H1 (cell line): ENCODE measurements around the gene IARS2. TPM values are rescaled to one million over a fixed set of nuclear protein-coding genes. Genes with fewer than 3 reads are reported as not detected.
"Not testable (repeated sequence)": the region's sequence is repeated elsewhere in the genome, so short reads cannot be mapped to it uniquely, and the experiment has no call there.

Experiments used
- CTCF ChIA-PET: fragments of 300-600 bp; sonication (Branson Sonifier 250); formaldehyde crosslinking; loops from one replicate; lab custom pipeline; 2021; ENCODE audit not compliant: partially characterized antibody; lab: Charles Lee
- POLR2A ChIA-PET: fragments of 300-600 bp; sonication (Branson Sonifier 250); formaldehyde crosslinking; loops from one replicate; lab custom pipeline; 2021; ENCODE audit warnings: inconsistent platforms; ENCODE audit not compliant: partially characterized antibody; lab: Charles Lee
- DNase-seq, 2 experiments: peaks; one replicate each; pipeline versions ENCODE4 v3.0.0 to v3.0.0-alpha.2; 2010 to 2022; ENCODE audit warnings: low spot score in 2 of 2, low read depth in 1 of 2, mixed read lengths in 1 of 2
- FAIRE-seq: peaks from 2 replicates; lab custom pipeline; 2011; peaks lifted over from hg19 to GRCh38; lab: Jason Lieb, UNC
- H2AFZ ChIP-seq: 2 replicates; pipeline ENCODE4 v1.8.1; 2012; ENCODE audit warnings: low read length, inconsistent platforms
- H2AK5ac ChIP-seq: 2 replicates; pipeline ENCODE4 v1.6.1; 2013; ENCODE audit warnings: low read depth, low read length
- H2BK120ac ChIP-seq: replicated peaks from 2 replicates; pipeline ENCODE3; 2013; ENCODE audit warnings: low read depth, low read length, inconsistent platforms
- H2BK12ac ChIP-seq: 2 replicates; pipeline ENCODE4 v1.6.1; 2013; ENCODE audit warnings: low read depth, low read length
- H2BK15ac ChIP-seq: 2 replicates; pipeline ENCODE4 v1.6.1; 2013; ENCODE audit warnings: low read length
- H2BK20ac ChIP-seq: 2 replicates; pipeline ENCODE4 v1.6.1; 2013; ENCODE audit warnings: low read length
- H2BK5ac ChIP-seq: 2 replicates; pipeline ENCODE4 v1.6.1; 2013; ENCODE audit warnings: low read depth, low read length
- H3K14ac ChIP-seq: 2 replicates; pipeline ENCODE4 v1.6.1; 2013; ENCODE audit warnings: inconsistent platforms; ENCODE audit not compliant: insufficient read length
- H3K18ac ChIP-seq: 2 replicates; pipeline ENCODE4 v1.6.1; 2013; ENCODE audit warnings: low read length; ENCODE audit errors: extremely low read depth
- H3K23ac ChIP-seq: 2 replicates; pipeline ENCODE4 v1.6.1; 2013; ENCODE audit warnings: inconsistent platforms; ENCODE audit not compliant: insufficient read length
- H3K23me2 ChIP-seq: 2 replicates; pipeline ENCODE4 v1.6.1; 2013; ENCODE audit warnings: low read depth, low read length
- H3K27ac ChIP-seq: 2 replicates; pipeline ENCODE4 v1.6.1; 2011; ENCODE audit warnings: low read depth, low read length, inconsistent platforms
- H3K27me3 ChIP-seq, 4 experiments: replicated peaks in 1 of 4; 1 replicate in 1 of 4; 2 replicates in 3 of 4; pipeline versions ENCODE4 v1.6.1 to v1.8.1; 2011 to 2013; ENCODE audit warnings: low read length in 3 of 4, mild to moderate bottlenecking in 3 of 4, inconsistent platforms in 2 of 4, mixed read lengths in 2 of 4, moderate library complexity in 1 of 4; ENCODE audit not compliant: control insufficient read depth in 3 of 4, insufficient read depth in 3 of 4; ENCODE audit errors: extremely low read depth in 1 of 4
- H3K36me3 ChIP-seq, 4 experiments: 2 replicates each; pipeline versions ENCODE4 v1.6.1 to v1.8.1; 2011 to 2013; ENCODE audit warnings: mild to moderate bottlenecking in 4 of 4, low read length in 3 of 4, moderate library complexity in 2 of 4, control low read depth in 1 of 4, inconsistent platforms in 1 of 4; ENCODE audit not compliant: insufficient read depth in 4 of 4, control insufficient read depth in 2 of 4
- H3K4ac ChIP-seq: replicated peaks from 2 replicates; pipeline ENCODE3; 2013; ENCODE audit warnings: low read length, low read depth, mixed read lengths, inconsistent platforms; ENCODE audit not compliant: insufficient read length
- H3K4me1 ChIP-seq, 4 experiments: replicated peaks in 1 of 4; 1 replicate in 1 of 4; 2 replicates in 3 of 4; pipeline versions ENCODE4 v1.6.1 to v1.8.1; 2011 to 2013; ENCODE audit warnings: low read length in 3 of 4, inconsistent platforms in 2 of 4, mixed read lengths in 1 of 4; ENCODE audit not compliant: insufficient read depth in 4 of 4, control insufficient read depth in 3 of 4
- H3K4me2 ChIP-seq, 2 experiments: 2 replicates each; pipeline versions ENCODE4 v1.6.1 to v1.8.1; 2011 to 2013; ENCODE audit warnings: low read depth in 2 of 2, low read length in 2 of 2, control low read depth in 1 of 2, inconsistent platforms in 1 of 2, mild to moderate bottlenecking in 1 of 2; ENCODE audit not compliant: insufficient read depth in 1 of 2
- H3K4me3 ChIP-seq, 4 experiments: fragments of 200-600, 300-600 bp in 1 of 4; sonication (generic), shearing (Covaris generic), sonication (Bioruptor Twin) in 1 of 4; 2 replicates each; pipeline versions ENCODE4 v1.5.1 to v1.8.1; 2011 to 2016; ENCODE audit warnings: low read length in 4 of 4, low read depth in 3 of 4, control low read depth in 2 of 4, inconsistent platforms in 2 of 4, mild to moderate bottlenecking in 2 of 4, mixed read lengths in 1 of 4, moderate library complexity in 1 of 4; ENCODE audit not compliant: insufficient read depth in 2 of 4; ENCODE audit errors: extremely low read depth in 1 of 4
- H3K56ac ChIP-seq: replicated peaks from 2 replicates; pipeline ENCODE3; 2013; ENCODE audit warnings: low read depth, mild to moderate bottlenecking, mixed read lengths, low read length, inconsistent platforms; ENCODE audit not compliant: insufficient read length
- H3K79me1 ChIP-seq: 2 replicates; pipeline ENCODE4 v1.6.1; 2013; ENCODE audit warnings: low read depth, low read length, control low read depth
- H3K79me2 ChIP-seq, 2 experiments: 2 replicates each; pipeline versions ENCODE4 v1.6.1 to v1.8.1; 2012 to 2013; ENCODE audit warnings: low read length in 2 of 2, mild to moderate bottlenecking in 2 of 2, inconsistent platforms in 1 of 2; ENCODE audit not compliant: insufficient read depth in 2 of 2, control insufficient read depth in 1 of 2
- H3K9ac ChIP-seq, 4 experiments: replicated peaks in 1 of 4; 1 replicate in 1 of 4; 2 replicates in 3 of 4; pipeline versions ENCODE4 v1.6.1 to v1.8.1; 2011 to 2013; ENCODE audit warnings: low read depth in 3 of 4, low read length in 3 of 4, control low read depth in 2 of 4, mild to moderate bottlenecking in 2 of 4, moderate library complexity in 2 of 4, inconsistent platforms in 1 of 4; ENCODE audit errors: extremely low read depth in 1 of 4
- H3K9me3 ChIP-seq, 2 experiments: 2 replicates each; pipeline versions ENCODE4 v1.6.1 to v1.8.1; 2012 to 2013; ENCODE audit warnings: mild to moderate bottlenecking in 2 of 2, moderate library complexity in 2 of 2, control low read depth in 1 of 2, inconsistent platforms in 1 of 2, low read depth in 1 of 2, low read length in 1 of 2, mixed read lengths in 1 of 2; ENCODE audit not compliant: insufficient read depth in 2 of 2
- H4K20me1 ChIP-seq, 2 experiments: replicated peaks in 1 of 2; 2 replicates each; pipeline versions ENCODE3 to v1.8.1; 2011 to 2013; ENCODE audit warnings: inconsistent platforms in 2 of 2, low read length in 2 of 2, mild to moderate bottlenecking in 1 of 2; ENCODE audit not compliant: insufficient read depth in 2 of 2, control insufficient read depth in 1 of 2
- H4K5ac ChIP-seq: 2 replicates; pipeline ENCODE4 v1.6.1; 2013; ENCODE audit warnings: low read length, low read depth, mixed read lengths, inconsistent platforms; ENCODE audit not compliant: insufficient read length
- H4K8ac ChIP-seq: 2 replicates; pipeline ENCODE4 v1.8.0; 2013; ENCODE audit warnings: mild to moderate bottlenecking, moderate library complexity, low read length, inconsistent platforms; ENCODE audit not compliant: insufficient read depth; ENCODE audit errors: extremely low read depth
- H4K91ac ChIP-seq: replicated peaks from 2 replicates; pipeline ENCODE3; 2013; ENCODE audit warnings: low read length, mixed read lengths, inconsistent platforms; ENCODE audit not compliant: insufficient read length
- WGBS, 2 experiments: shearing (Covaris generic) in 1 of 2; methylation state at CpG; one replicate each; pipeline versions ENCODE4 v1.1.6 to v1.1.7; 2013 to 2015; ENCODE audit warnings: low lambda C conversion rate in 2 of 2, mixed read lengths in 2 of 2, inconsistent platforms in 1 of 2, low coverage in 1 of 2, missing lambda C conversion rate in 1 of 2; ENCODE audit not compliant: insufficient replicate concordance in 2 of 2, insufficient coverage in 1 of 2, insufficient read length in 1 of 2; ENCODE audit errors: extremely low coverage in 1 of 2, missing lambda C conversion rate in 1 of 2; 5-methylcytosine and 5-hydroxymethylcytosine counted together
- polyA plus RNA-seq, 7 experiments: library from polyadenylated mRNA; depleted of rRNA in 3 of 7; stranded (reverse) in 5 of 7; unstranded in 2 of 7; fragments of >200 nt in 5 of 7; fragments of 200-250 nt in 2 of 7; gene quantifications; 1 replicate in 5 of 7; 2 replicates in 1 of 7; 4 replicates in 1 of 7; pipeline versions ENCODE4 v1.2.1 to v1.2.3, GENCODE V29; 2011 to 2013; ENCODE audit warnings: missing spikeins in 2 of 7, mixed read lengths in 2 of 7
- total RNA-seq: library from RNA; stranded (reverse); fragmentation: NEBNext Ultra II Directional; extraction: Animal tissue kit (Norgen Biotek cat#: 25700); gene quantifications from 2 replicates; pipeline ENCODE4 v1.2.1, GENCODE V29; 2021

The IARS2 gene
- total and polyA plus RNA-seq, 2 of the 8 experiments (the other 6 are each of a cell fraction or from before 2014, with no cell fraction given): 15.0 to 69.8 TPM

DNA sequence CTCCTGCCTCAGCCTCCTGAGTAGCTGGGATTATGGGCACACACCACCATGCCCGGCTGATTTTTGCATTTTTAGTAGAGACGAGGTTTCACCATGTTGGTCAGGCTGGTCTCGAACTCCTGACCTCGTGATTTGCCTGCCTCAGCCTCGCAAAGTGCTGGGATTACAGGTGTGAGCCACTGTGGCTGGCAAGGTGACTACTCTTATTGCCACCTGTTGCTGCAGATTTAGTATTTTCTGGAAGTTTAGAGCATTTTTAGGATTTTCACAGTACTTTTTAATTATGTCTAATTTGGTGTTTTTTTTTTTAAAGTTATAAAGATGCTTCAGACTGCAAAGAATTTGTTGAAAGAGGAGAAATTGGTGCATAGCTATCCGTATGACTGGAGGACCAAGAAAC is 16.5 kb downstream of the IARS2 start:
- H4K8ac ChIP-seq, H3K27me3 ChIP-seq, H3K23ac ChIP-seq, H2AFZ ChIP-seq, H3K79me2 ChIP-seq, H4K91ac ChIP-seq, H3K18ac ChIP-seq, H2BK12ac ChIP-seq, H3K4me3 ChIP-seq, H3K9ac ChIP-seq, FAIRE-seq, H2BK20ac ChIP-seq, H4K20me1 ChIP-seq, H3K27ac ChIP-seq, H3K79me1 ChIP-seq, H3K14ac ChIP-seq, H4K5ac ChIP-seq, H3K4me1 ChIP-seq, CTCF ChIA-PET, H2BK15ac ChIP-seq, H3K23me2 ChIP-seq, H3K4ac ChIP-seq, H2AK5ac ChIP-seq, POLR2A ChIA-PET, H2BK5ac ChIP-seq, DNase-seq, H3K9me3 ChIP-seq, H2BK120ac ChIP-seq, H3K4me2 ChIP-seq, H3K56ac ChIP-seq: not testable (repeated sequence)
- peaks cover 2 to 52% (median 37%) of the 10 kb centered on the region in 4 experiments; a peak in 7 of 8 replicates for H3K36me3 ChIP-seq
- 95% methylated on average over 6 of the region's 6 CpGs; no CpG with 5 or more reads in 1 of the 2 experiments for WGBS, 2 experiments

DNA sequence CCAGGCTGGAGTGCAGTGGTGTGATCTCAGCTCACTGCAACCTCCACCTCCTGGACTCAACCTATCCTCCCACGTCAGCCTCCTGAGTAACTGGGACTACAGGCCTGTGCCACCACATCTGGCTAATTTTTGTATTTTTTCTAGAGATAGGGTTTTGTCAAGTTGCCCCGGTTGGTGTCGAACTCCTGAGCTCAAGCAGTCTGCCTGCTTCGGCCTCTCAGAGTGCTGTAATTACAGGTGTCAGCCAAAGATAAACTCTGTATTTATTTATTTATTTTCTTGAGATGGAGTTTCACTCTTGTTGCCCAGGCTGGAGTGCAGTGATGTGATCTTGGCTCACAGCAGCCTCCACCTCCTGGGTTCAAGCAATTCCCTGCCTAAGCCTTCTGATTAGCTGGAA is 18.7 kb downstream of the IARS2 start:
- H3K23ac ChIP-seq, H4K91ac ChIP-seq, H2BK5ac ChIP-seq, H2AFZ ChIP-seq, H4K20me1 ChIP-seq, H2AK5ac ChIP-seq, H2BK20ac ChIP-seq, H3K4ac ChIP-seq, H2BK120ac ChIP-seq, H2BK12ac ChIP-seq, H3K4me1 ChIP-seq, H3K27ac ChIP-seq, H3K4me2 ChIP-seq, H3K9me3 ChIP-seq, H4K8ac ChIP-seq, H3K23me2 ChIP-seq, H3K79me2 ChIP-seq, H3K56ac ChIP-seq, DNase-seq, H4K5ac ChIP-seq, H3K9ac ChIP-seq, H2BK15ac ChIP-seq, FAIRE-seq, H3K27me3 ChIP-seq, H3K14ac ChIP-seq, H3K4me3 ChIP-seq, H3K18ac ChIP-seq, H3K79me1 ChIP-seq: not testable (repeated sequence)
- POLR2A ChIA-PET: interaction anchor here (1.1 to 1.4 kb wide), 3 partner anchors 8 to 100 kb away, joined by 3 to 4 read pairs (median 4); no protein-coding TSS in a partner anchor
- peaks cover 5 to 49% (median 27%) of the 10 kb centered on the region in 4 experiments; a peak in 7 of 8 replicates for H3K36me3 ChIP-seq
- CTCF ChIA-PET: interaction anchor here (0.6 to 3.2 kb wide), 29 partner anchors 9 to 687 kb away, joined by 3 to 38 read pairs (median 5); partner anchors contain the start of genes BPNT1 and IARS2
- 93% methylated on average over 4 of the region's 4 CpGs; no CpG with 5 or more reads in 1 of the 2 experiments for WGBS, 2 experiments
